ENCODE results near the gene PIK3AP1.

Gene PIK3AP1

DNA sequence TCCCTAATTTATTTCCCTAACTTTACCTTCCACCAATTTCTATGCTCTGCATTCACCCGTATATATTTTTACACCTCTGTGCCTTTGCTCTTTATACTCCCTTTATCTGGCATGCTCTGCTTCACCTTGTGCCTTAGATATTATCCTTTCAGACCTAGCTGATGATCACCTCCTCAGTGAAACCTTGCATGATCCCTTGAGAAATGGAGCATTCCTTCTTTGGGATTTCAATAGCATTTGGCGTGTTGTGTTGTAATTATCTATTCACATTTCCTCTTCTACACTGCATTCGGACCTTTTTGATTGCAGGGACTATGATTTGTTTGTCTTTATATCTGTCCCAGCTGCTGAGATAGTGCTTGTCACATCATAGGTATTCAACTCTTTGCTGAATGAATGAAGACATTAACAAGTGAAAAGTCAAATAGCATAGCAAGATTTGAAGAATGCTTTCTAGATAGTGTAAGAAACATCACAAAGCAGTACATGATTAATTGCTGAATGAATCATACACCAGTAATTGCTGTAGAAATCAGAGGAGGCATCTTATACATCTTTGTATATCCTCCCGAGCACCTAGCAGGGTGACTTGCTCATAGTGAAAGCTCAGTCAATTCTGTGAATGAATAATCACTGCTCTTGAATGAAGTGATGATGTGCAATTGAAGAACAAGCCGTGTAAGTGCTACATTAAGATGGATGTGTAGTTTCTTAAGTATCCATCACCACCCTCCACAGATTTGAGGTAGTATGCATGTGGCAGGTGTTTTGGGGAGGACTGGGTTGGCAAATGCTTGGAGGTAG is 131.5 kb downstream of the PIK3AP1 start:
- Histone ChIP-seq H3K9me3 (ENCODE audit: low read length) (no peaks in the 10 kb centered on the region), H2AFZ (ENCODE audit: low read length) (no peak overlapping the region), H3K9ac (ENCODE audit: low read length) (no peak overlapping the region), H3K36me3 (ENCODE audit: insufficient read depth, low read length) (peaks cover 13% of the 10 kb centered on the region), H3F3A (ENCODE audit: insufficient read depth, low read length) (no peaks in the 10 kb centered on the region), H3K4me1 (ENCODE audit: insufficient read depth, low read length, severe bottlenecking) (peaks cover 28% of the 10 kb centered on the region), H3K79me2 (ENCODE audit: insufficient read depth, low read length) (peaks cover 26% of the 10 kb centered on the region), H3K4me3 (ENCODE audit: low read depth, low read length, poor library complexity, severe bottlenecking) (no peak overlapping the region), H3K4me2 (ENCODE audit: low read length) (peak overlapping the region; percentile 88; the same call in 1 of the 2 replicates), H3K9me2 (ENCODE audit: low read depth, low read length) (no peaks in the 10 kb centered on the region), H4K20me1 (ENCODE audit: insufficient read depth, low read length) (no peaks in the 10 kb centered on the region), H3K27ac (ENCODE audit: low read depth, low read length, poor library complexity, severe bottlenecking) (no peak overlapping the region), H3K27me3 (ENCODE audit: insufficient read depth, low read length) (no peaks in the 10 kb centered on the region)
- TF ChIP-seq EZH2 (IDR thresholded peaks at IDR 0.05; ENCODE audit: borderline replicate concordance, low read length), result no peak

DNA sequence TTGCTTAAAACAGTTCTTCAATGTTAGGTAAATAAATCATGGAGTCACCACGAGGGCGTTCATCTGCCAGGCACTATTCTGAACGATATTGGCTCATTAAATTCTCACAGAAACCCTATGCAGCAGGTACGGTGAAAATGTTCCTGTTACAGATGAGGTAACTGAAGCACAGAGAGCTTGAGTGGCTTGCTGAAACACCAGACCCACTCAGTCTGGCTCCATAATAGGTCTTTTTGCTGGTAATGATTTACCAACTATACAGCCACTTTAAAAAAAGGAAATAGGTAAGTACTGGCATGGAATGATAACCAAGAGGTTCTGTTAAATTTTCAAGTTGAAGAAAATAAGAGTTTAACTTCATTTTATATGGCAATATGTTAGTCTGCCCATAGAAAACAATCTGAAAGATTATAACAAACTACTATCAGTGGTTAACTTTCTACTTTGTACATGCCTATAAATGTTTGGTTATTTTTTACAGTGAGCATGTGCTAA is 132.2 kb downstream of the PIK3AP1 start:
- Histone ChIP-seq H2AFZ (ENCODE audit: low read length) (no peak overlapping the region), H3K27ac (ENCODE audit: low read depth, low read length, poor library complexity, severe bottlenecking) (peak overlapping the region; percentile 83), H3K79me2 (ENCODE audit: insufficient read depth, low read length) (peaks cover 31% of the 10 kb centered on the region), H3K9me2 (ENCODE audit: low read depth, low read length) (no peaks in the 10 kb centered on the region), H3K4me2 (ENCODE audit: low read length) (peak overlapping the region; percentile 88), H3K9ac (ENCODE audit: low read length) (peak overlapping the region; percentile 80), H3K4me1 (ENCODE audit: insufficient read depth, low read length, severe bottlenecking) (peaks cover 28% of the 10 kb centered on the region), H3K9me3 (ENCODE audit: low read length) (no peaks in the 10 kb centered on the region), H3K36me3 (ENCODE audit: insufficient read depth, low read length) (peaks cover 6% of the 10 kb centered on the region; the same call in 1 of the 2 replicates), H3K27me3 (ENCODE audit: insufficient read depth, low read length) (no peaks in the 10 kb centered on the region), H3F3A (ENCODE audit: insufficient read depth, low read length) (no peaks in the 10 kb centered on the region), H4K20me1 (ENCODE audit: insufficient read depth, low read length) (no peaks in the 10 kb centered on the region), H3K4me3 (ENCODE audit: low read depth, low read length, poor library complexity, severe bottlenecking) (peak overlapping the region; percentile 91)
- TF ChIP-seq, protein P1, sequence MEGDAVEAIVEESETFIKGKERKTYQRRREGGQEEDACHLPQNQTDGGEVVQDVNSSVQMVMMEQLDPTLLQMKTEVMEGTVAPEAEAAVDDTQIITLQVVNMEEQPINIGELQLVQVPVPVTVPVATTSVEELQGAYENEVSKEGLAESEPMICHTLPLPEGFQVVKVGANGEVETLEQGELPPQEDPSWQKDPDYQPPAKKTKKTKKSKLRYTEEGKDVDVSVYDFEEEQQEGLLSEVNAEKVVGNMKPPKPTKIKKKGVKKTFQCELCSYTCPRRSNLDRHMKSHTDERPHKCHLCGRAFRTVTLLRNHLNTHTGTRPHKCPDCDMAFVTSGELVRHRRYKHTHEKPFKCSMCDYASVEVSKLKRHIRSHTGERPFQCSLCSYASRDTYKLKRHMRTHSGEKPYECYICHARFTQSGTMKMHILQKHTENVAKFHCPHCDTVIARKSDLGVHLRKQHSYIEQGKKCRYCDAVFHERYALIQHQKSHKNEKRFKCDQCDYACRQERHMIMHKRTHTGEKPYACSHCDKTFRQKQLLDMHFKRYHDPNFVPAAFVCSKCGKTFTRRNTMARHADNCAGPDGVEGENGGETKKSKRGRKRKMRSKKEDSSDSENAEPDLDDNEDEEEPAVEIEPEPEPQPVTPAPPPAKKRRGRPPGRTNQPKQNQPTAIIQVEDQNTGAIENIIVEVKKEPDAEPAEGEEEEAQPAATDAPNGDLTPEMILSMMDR (IDR thresholded peaks at IDR 0.05; ENCODE audit: low read length), result no peak
- no peak for TF ChIP-seq EZH2 (IDR thresholded peaks at IDR 0.05; ENCODE audit: borderline replicate concordance, low read length)

DNA sequence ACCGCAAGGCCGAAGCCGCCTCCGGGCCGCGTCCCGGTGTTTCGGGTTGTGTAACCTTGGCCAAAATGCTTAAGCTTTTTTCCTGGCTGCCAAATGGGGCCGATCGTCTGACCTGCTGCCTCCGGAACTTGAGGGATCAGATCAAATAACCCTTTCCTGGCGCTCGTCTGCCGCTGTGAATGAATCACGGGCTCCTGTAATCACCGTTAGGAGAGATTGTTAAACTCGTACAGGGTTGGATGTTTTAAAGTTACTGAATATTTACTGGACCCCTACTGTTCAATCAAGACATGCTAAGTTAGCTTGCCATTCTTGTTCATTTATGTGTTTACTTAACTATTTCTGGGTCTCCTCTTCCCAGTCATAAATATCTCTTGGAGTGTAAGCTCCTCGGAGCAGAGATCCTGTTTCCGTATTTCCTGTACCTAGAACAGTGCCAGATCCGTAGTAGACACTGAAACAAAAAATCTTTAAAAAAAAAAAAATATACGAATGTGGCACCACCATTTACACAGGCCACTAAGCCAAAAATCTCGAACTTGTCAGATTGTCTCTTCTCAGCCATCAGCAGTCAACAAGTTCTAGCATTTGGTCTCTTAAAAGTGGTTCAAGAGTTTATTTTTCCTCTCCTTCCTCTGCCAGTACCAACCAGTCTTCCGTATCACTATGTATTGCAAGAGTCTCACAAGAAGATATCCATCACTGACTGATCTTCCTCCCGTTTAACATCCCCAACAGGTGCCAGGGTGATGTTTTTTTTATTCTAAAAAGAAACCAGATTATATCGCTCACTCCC is 132.9 kb downstream of the PIK3AP1 start:
- H3K27ac ChIP-seq (ENCODE audit: low read depth, low read length, poor library complexity, severe bottlenecking), result peak overlapping the region; percentile 83
- no peaks in the 10 kb centered on the region for H3F3A ChIP-seq (ENCODE audit: insufficient read depth, low read length)
- H4K20me1 ChIP-seq (ENCODE audit: insufficient read depth, low read length), result no peaks in the 10 kb centered on the region
- peaks cover 35% of the 10 kb centered on the region for H3K79me2 ChIP-seq (ENCODE audit: insufficient read depth, low read length)
- peak overlapping the region; percentile 88 for H3K4me2 ChIP-seq (ENCODE audit: low read length)
- H3K36me3 ChIP-seq (ENCODE audit: insufficient read depth, low read length), result no peaks in the 10 kb centered on the region
- peaks cover 29% of the 10 kb centered on the region for H3K4me1 ChIP-seq (ENCODE audit: insufficient read depth, low read length, severe bottlenecking)
- no peaks in the 10 kb centered on the region for H3K27me3 ChIP-seq (ENCODE audit: insufficient read depth, low read length)
- no peaks in the 10 kb centered on the region for H3K9me3 ChIP-seq (ENCODE audit: low read length)
- peak overlapping the region; percentile 91 for H3K4me3 ChIP-seq (ENCODE audit: low read depth, low read length, poor library complexity, severe bottlenecking)
- H2AFZ ChIP-seq (ENCODE audit: low read length), result no peak overlapping the region; the same call in 1 of the 2 replicates
- TF ChIP-seq, protein P1 (IDR thresholded peaks at IDR 0.05; ENCODE audit: low read length), result no peak
- TF ChIP-seq EZH2 (IDR thresholded peaks at IDR 0.05; ENCODE audit: borderline replicate concordance, low read length), result no peak
- H3K9ac ChIP-seq (ENCODE audit: low read length), result peak overlapping the region; percentile 80
- no peaks in the 10 kb centered on the region for H3K9me2 ChIP-seq (ENCODE audit: low read depth, low read length)
